ENCODE data around the gene C10orf90.

GRCh38 chr10:126398383-126398743 lies 272.1 kb downstream of the C10orf90 start:
- TF ChIP-seq, protein P1, sequence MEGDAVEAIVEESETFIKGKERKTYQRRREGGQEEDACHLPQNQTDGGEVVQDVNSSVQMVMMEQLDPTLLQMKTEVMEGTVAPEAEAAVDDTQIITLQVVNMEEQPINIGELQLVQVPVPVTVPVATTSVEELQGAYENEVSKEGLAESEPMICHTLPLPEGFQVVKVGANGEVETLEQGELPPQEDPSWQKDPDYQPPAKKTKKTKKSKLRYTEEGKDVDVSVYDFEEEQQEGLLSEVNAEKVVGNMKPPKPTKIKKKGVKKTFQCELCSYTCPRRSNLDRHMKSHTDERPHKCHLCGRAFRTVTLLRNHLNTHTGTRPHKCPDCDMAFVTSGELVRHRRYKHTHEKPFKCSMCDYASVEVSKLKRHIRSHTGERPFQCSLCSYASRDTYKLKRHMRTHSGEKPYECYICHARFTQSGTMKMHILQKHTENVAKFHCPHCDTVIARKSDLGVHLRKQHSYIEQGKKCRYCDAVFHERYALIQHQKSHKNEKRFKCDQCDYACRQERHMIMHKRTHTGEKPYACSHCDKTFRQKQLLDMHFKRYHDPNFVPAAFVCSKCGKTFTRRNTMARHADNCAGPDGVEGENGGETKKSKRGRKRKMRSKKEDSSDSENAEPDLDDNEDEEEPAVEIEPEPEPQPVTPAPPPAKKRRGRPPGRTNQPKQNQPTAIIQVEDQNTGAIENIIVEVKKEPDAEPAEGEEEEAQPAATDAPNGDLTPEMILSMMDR (IDR thresholded peaks at IDR 0.05) = no peak
- TF ChIP-seq EP300 (IDR thresholded peaks at IDR 0.05) = no peak

All from ovary (tissue), 3 donors.